T follicular helper cell (primary cell): ENCODE results near the gene ZNF215.
"Not testable (repeated sequence)": the region's sequence is repeated elsewhere in the genome, so short reads cannot be mapped to it uniquely, and the experiment has no call there.

Source experiments
- DNase-seq: peaks from one replicate; pipeline ENCODE4 v3.0.0-alpha.2; 2020; ENCODE audit warnings: low read depth
- total RNA-seq, 2 experiments: gene quantifications; one replicate each; lab custom pipeline; 2026; lab: John Stamatoyannopoulos, UW

The ZNF215 gene
- total RNA-seq, result 0.12 to 0.48 reads per million in 2 experiments

- no peak for DNase-seq
These were observed at the start of gene ZNF215 for GRCh38 chr11:6926208-6927029. ZNF215 (plus strand) TSS chr11:6926426; CDS start chr11:6932273, 5,847 bp downstream.

- no peak for DNase-seq
These were observed 49.3 kb upstream of the ZNF215 start for GRCh38 chr11:6876914-6877313.

- DNase-seq, result no peak
These were observed 43.5 kb upstream of the ZNF215 start for GRCh38 chr11:6882751-6883150.

GRCh38 chr11:6887711-6888110, 38.5 kb upstream of the ZNF215 start:
- DNase-seq, result not testable (repeated sequence)

GRCh38 chr11:6888830-6889229, 37.4 kb upstream of the ZNF215 start:
- DNase-seq, result no peak

GRCh38 chr11:6889835-6890234, 36.4 kb upstream of the ZNF215 start:
- no peak for DNase-seq

- DNase-seq, result no peak
These were observed 33.8 kb upstream of the ZNF215 start, which contains the start of gene OR2D2 for GRCh38 chr11:6892400-6892799. OR2D2 (minus strand) TSS chr11:6892500; CDS start chr11:6892500, 0 bp downstream.

GRCh38 chr11:6894097-6894496, 32.1 kb upstream of the ZNF215 start:
- no peak for DNase-seq

GRCh38 chr11:6895010-6895409, 31.2 kb upstream of the ZNF215 start:
- DNase-seq, result no peak

- no peak for DNase-seq
These were observed 27.3 kb upstream of the ZNF215 start for GRCh38 chr11:6898911-6899310.

- no peak for DNase-seq
These were observed 25.8 kb upstream of the ZNF215 start for GRCh38 chr11:6900327-6900999.

GRCh38 chr11:6904804-6905203, 21.4 kb upstream of the ZNF215 start:
- DNase-seq, result not testable (repeated sequence)

- DNase-seq, result no peak
These were observed 14.8 kb upstream of the ZNF215 start for GRCh38 chr11:6911378-6911777.

GRCh38 chr11:6911948-6912347, 14.3 kb upstream of the ZNF215 start:
- DNase-seq, result no peak

- DNase-seq, result no peak
These were observed 6.5 kb upstream of the ZNF215 start for GRCh38 chr11:6919698-6920097.

GRCh38 chr11:6920702-6921101, 5.5 kb upstream of the ZNF215 start, which contains the start of gene OR2D3:
OR2D3 (plus strand) TSS chr11:6921002; CDS start chr11:6921002, 0 bp downstream.
- no peak for DNase-seq

- no peak for DNase-seq
These were observed 1.1 kb upstream of the ZNF215 start for GRCh38 chr11:6925007-6925577.

GRCh38 chr11:6925636-6926207, 504 bp upstream of the ZNF215 start:
- DNase-seq, result no peak

GRCh38 chr11:6927030-6927617, 898 bp downstream of the ZNF215 start:
- DNase-seq, result no peak

- no peak for DNase-seq
These were observed 2.7 kb downstream of the ZNF215 start for GRCh38 chr11:6928916-6929315.

GRCh38 chr11:6931146-6931713, 5.0 kb downstream of the ZNF215 start:
- no peak for DNase-seq

GRCh38 chr11:6932145-6932544, 5.9 kb downstream of the ZNF215 start:
- DNase-seq, result no peak
